IMR-90 (cell line): Measurements from ENCODE around the gene RPS6KA2. TPM values are rescaled to one million over a fixed set of nuclear protein-coding genes. Genes with fewer than 3 reads are reported as not detected.

Experiments
- ATAC-seq: fragments of 200-7000 bp; cut with Tn5 transposase; 2 replicates; pipeline ENCODE4 v1.9.1; 2020; ENCODE audit warnings: low read depth, mild to moderate bottlenecking, moderate library complexity
- BruUV-seq: library from RNA; stranded (reverse); fragments of 400-500 nt; replicated peaks from 2 replicates; lab custom pipeline; 2021; lab: Mats Ljungman, UMichigan
- CTCF ChIA-PET: fragments of 300-600 bp; formaldehyde crosslinking; extraction: SDS; loops from one replicate; lab custom pipeline; 2021; ENCODE audit warnings: antibody characterized with exemption; lab: Yijun Ruan, JAX
- POLR2A ChIA-PET: fragments of 300-600 bp; sonication (Branson Sonifier 250); formaldehyde crosslinking; loops from one replicate; lab custom pipeline; 2022; ENCODE audit warnings: antibody characterized with exemption; ENCODE audit not compliant: unreplicated experiment; lab: Charles Lee
- DNase-seq: peaks from one replicate; pipeline ENCODE4 v3.0.0; 2013
- H2AFZ ChIP-seq: replicated peaks from 2 replicates; pipeline ENCODE3; 2013; ENCODE audit warnings: low read length, mild to moderate bottlenecking; ENCODE audit not compliant: poor library complexity
- H2AK5ac ChIP-seq: 2 replicates; pipeline ENCODE4 v1.6.1; 2013; ENCODE audit warnings: low read depth, low read length, inconsistent platforms
- H2AK9ac ChIP-seq: replicated peaks from 2 replicates; pipeline ENCODE3; 2013; ENCODE audit warnings: mild to moderate bottlenecking, low read depth, low read length, moderate library complexity; ENCODE audit not compliant: poor library complexity
- H2BK120ac ChIP-seq: 2 replicates; pipeline ENCODE4 v1.6.1; 2013; ENCODE audit warnings: low read depth, low read length, inconsistent platforms
- H2BK15ac ChIP-seq: 3 replicates; pipeline ENCODE4 v1.6.1; 2013; ENCODE audit warnings: low read depth, low read length, inconsistent platforms
- H2BK20ac ChIP-seq: 2 replicates; pipeline ENCODE4 v1.6.1; 2013; ENCODE audit warnings: low read depth, mild to moderate bottlenecking, inconsistent platforms, low read length, moderate library complexity
- H2BK5ac ChIP-seq: 2 replicates; pipeline ENCODE4 v1.6.1; 2013; ENCODE audit warnings: mild to moderate bottlenecking, low read depth, low read length, inconsistent platforms; ENCODE audit not compliant: poor library complexity, severe bottlenecking
- H3K14ac ChIP-seq: replicated peaks from 2 replicates; pipeline ENCODE4 v1.6.1; 2013; ENCODE audit warnings: low read depth, low read length, inconsistent platforms
- H3K18ac ChIP-seq: 2 replicates; pipeline ENCODE4 v1.6.1; 2013; ENCODE audit warnings: low read depth, low read length, control low read depth
- H3K23ac ChIP-seq: 2 replicates; pipeline ENCODE4 v1.6.1; 2013; ENCODE audit warnings: low read depth, low read length, inconsistent platforms
- H3K27ac ChIP-seq: 2 replicates; pipeline ENCODE4 v1.5.1; 2013; ENCODE audit warnings: mild to moderate bottlenecking, control low read depth, low read length; ENCODE audit not compliant: insufficient read depth
- H3K27me3 ChIP-seq: 2 replicates; pipeline ENCODE4 v1.6.1; 2013; ENCODE audit warnings: low read length; ENCODE audit not compliant: control insufficient read depth, insufficient read depth
- H3K36me3 ChIP-seq: 2 replicates; pipeline ENCODE4 v1.6.1; 2013; ENCODE audit warnings: low read length, mixed read lengths; ENCODE audit not compliant: control insufficient read depth, insufficient read depth
- H3K4ac ChIP-seq: 2 replicates; pipeline ENCODE4 v1.6.1; 2013; ENCODE audit warnings: low read depth, low read length, inconsistent platforms
- H3K4me1 ChIP-seq: 2 replicates; pipeline ENCODE4 v1.6.1; 2013; ENCODE audit warnings: low read length, mixed read lengths; ENCODE audit not compliant: control insufficient read depth, insufficient read depth
- H3K4me2 ChIP-seq: 2 replicates; pipeline ENCODE4 v1.6.1; 2013; ENCODE audit warnings: low read depth, mild to moderate bottlenecking, control low read depth, low read length, moderate library complexity
- H3K4me3 ChIP-seq: 2 replicates; pipeline ENCODE4 v1.5.1; 2013; ENCODE audit warnings: low read depth, mild to moderate bottlenecking, control low read depth, low read length, moderate library complexity; ENCODE audit not compliant: insufficient read depth
- H3K56ac ChIP-seq: 2 replicates; pipeline ENCODE4 v1.6.1; 2013; ENCODE audit warnings: low read length, inconsistent platforms; ENCODE audit not compliant: insufficient read depth; ENCODE audit errors: extremely low read depth
- H3K79me1 ChIP-seq, 2 experiments: 2 replicates each; pipeline ENCODE4 v1.6.1; 2013; ENCODE audit warnings: low read length in 2 of 2, inconsistent platforms in 1 of 2, low read depth in 1 of 2
- H3K9ac ChIP-seq: 2 replicates; pipeline ENCODE4 v1.6.1; 2013; ENCODE audit warnings: low read depth, low read length, control low read depth
- H3K9me1 ChIP-seq: 2 replicates; pipeline ENCODE4 v1.6.1; 2013; ENCODE audit warnings: low read length, inconsistent platforms; ENCODE audit not compliant: insufficient read depth
- H3K9me3 ChIP-seq: 2 replicates; pipeline ENCODE4 v1.6.1; 2013; ENCODE audit warnings: low read length; ENCODE audit not compliant: control insufficient read depth, insufficient read depth
- H4K20me1 ChIP-seq: 2 replicates; pipeline ENCODE4 v1.6.1; 2013; ENCODE audit warnings: low read length, inconsistent platforms; ENCODE audit not compliant: insufficient read depth
- H4K5ac ChIP-seq: 2 replicates; pipeline ENCODE4 v1.6.1; 2013; ENCODE audit warnings: mild to moderate bottlenecking, low read depth, low read length, control low read depth
- H4K8ac ChIP-seq, 2 experiments: 2 replicates each; pipeline ENCODE4 v1.6.1; 2013; ENCODE audit warnings: low read depth in 2 of 2, low read length in 2 of 2, control low read depth in 1 of 2, inconsistent platforms in 1 of 2
- H4K91ac ChIP-seq: 2 replicates; pipeline ENCODE4 v1.6.1; 2013; ENCODE audit warnings: low read depth, low read length, inconsistent platforms; ENCODE audit not compliant: insufficient read depth
- BHLHE40 ChIP-seq: fragments of 150-350 bp; IDR thresholded peaks from 2 replicates; pipeline ENCODE4 v1.6.1; 2016; ENCODE audit warnings: mild to moderate bottlenecking, low read depth, low read length
- CEBPB ChIP-seq: IDR thresholded peaks from 2 replicates; pipeline ENCODE4 v1.6.1; 2012; ENCODE audit warnings: low read depth, low read length, improper control_type of control experiment
- CHD1 ChIP-seq: IDR thresholded peaks from 2 replicates; pipeline ENCODE4 v1.6.1; 2012; ENCODE audit warnings: low read depth, low read length, improper control_type of control experiment
- FOS ChIP-seq: fragments of 150-350 bp; IDR thresholded peaks from 2 replicates; pipeline ENCODE4 v1.6.1; 2016; ENCODE audit warnings: low read depth, low read length
- MAFK ChIP-seq: IDR thresholded peaks from 2 replicates; pipeline ENCODE4 v1.6.1; 2012; ENCODE audit warnings: low read depth, low read length, improper control_type of control experiment
- MXI1 ChIP-seq: IDR thresholded peaks from 2 replicates; pipeline ENCODE4 v1.6.1; 2012; ENCODE audit warnings: low read depth, mild to moderate bottlenecking, low read length, moderate library complexity, borderline replicate concordance
- NFE2L2 ChIP-seq: fragments of 150-350 bp; IDR thresholded peaks from 2 replicates; pipeline ENCODE4 v1.6.1; 2016; ENCODE audit warnings: low read depth, mild to moderate bottlenecking, low read length
- POLR2A ChIP-seq: IDR thresholded peaks from 2 replicates; pipeline ENCODE4 v1.6.1; 2012; ENCODE audit warnings: mild to moderate bottlenecking, low read depth, low read length
- RAD21 ChIP-seq: IDR thresholded peaks from 2 replicates; pipeline ENCODE4 v1.6.1; 2012; ENCODE audit warnings: low read length, improper control_type of control experiment
- RCOR1 ChIP-seq: IDR thresholded peaks from 2 replicates; pipeline ENCODE4 v1.6.1; 2012; ENCODE audit warnings: mild to moderate bottlenecking, low read length, improper control_type of control experiment; ENCODE audit not compliant: insufficient replicate concordance
- RFX5 ChIP-seq: IDR thresholded peaks from 2 replicates; pipeline ENCODE4 v1.8.0; 2012; ENCODE audit warnings: low read depth, mild to moderate bottlenecking, low read length, moderate library complexity
- WGBS, 2 experiments: methylation state at CpG; one replicate each; pipeline versions ENCODE4 v1.1.5 to v1.1.7; 2013; ENCODE audit warnings: missing lambda C conversion rate in 2 of 2; ENCODE audit not compliant: insufficient read length in 1 of 2; ENCODE audit errors: extremely low coverage in 2 of 2; 5-methylcytosine and 5-hydroxymethylcytosine counted together
- dilution Hi-C: fragments of 300-500 bp; cut with HindIII; formaldehyde crosslinking; loops from one replicate; pipeline ENCODE4 v1.14.3; 2018; ENCODE audit warnings: low sequenced_read_pairs; ENCODE audit not compliant: unreplicated experiment
- in situ Hi-C: fragments of 300-500 bp; cut with MboI; formaldehyde crosslinking; loops from 3 replicates; pipeline ENCODE4 v1.14.3; 2019; ENCODE audit warnings: low sequenced_read_pairs, inconsistent platforms, mixed read lengths
- intact Hi-C: fragments of 100-400 bp; cut with micrococcal nuclease; formaldehyde crosslinking; loops from 2 replicates; pipeline ENCODE4 v1.10.0; 2022
- polyA plus RNA-seq, 3 experiments: library from polyadenylated mRNA; depleted of rRNA; stranded (reverse); fragments of >200 nt; gene quantifications; 2 replicates each; pipeline ENCODE4 v1.2.3, GENCODE V29; 2012; ENCODE audit warnings: low replicate concordance in 1 of 3
- total RNA-seq: library from RNA; depleted of rRNA; stranded (reverse); fragments of >200 nt; gene quantifications from 2 replicates; pipeline ENCODE4 v1.2.3, GENCODE V29; 2012
- TF ChIP-seq, protein P1 (sequence below): fragments of 150-350 bp; IDR thresholded peaks from 2 replicates; pipeline ENCODE4 v1.6.1; 2017; ENCODE audit warnings: mild to moderate bottlenecking, antibody characterized with exemption, low read length, low read depth
- TF ChIP-seq, protein P2 (sequence below): conservative IDR thresholded peaks from 2 replicates; pipeline ENCODE4 v1.5.1; 2012; ENCODE audit warnings: mild to moderate bottlenecking, low read depth, low read length, improper control_type of control experiment
- TF ChIP-seq, protein P3 (sequence below): fragments of 150-350 bp; IDR thresholded peaks from 2 replicates; pipeline ENCODE4 v1.6.1; 2016; ENCODE audit warnings: low read depth, mild to moderate bottlenecking, low read length, moderate library complexity, borderline replicate concordance

The RPS6KA2 gene
- total and polyA plus RNA-seq, 2 of the 4 experiments (the other 2 are of a cell fraction), result 26.9 to 31.3 TPM

DNA sequence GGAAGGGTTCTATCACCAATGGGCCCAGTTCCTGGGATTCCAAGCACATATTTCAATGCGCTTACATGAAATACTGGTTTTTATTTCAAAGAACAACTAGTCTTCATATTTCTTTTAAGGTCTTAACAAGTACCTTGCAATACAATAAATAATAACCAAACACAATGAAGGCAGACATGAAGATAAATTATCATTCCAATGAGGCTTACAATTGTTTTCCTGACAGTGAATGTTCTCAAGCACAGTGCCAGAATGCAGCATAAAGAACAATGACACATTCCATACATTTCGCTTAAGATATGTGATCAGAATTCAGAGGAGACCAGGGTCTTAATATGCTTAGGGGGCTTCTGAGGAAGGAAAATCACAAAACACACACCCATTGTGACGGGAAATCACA lies 66.8 kb downstream of the RPS6KA2 start:
- Histone ChIP-seq H3K27me3 (no peaks in the 10 kb centered on the region), H3K4me2 (no peak overlapping the region), H3K9me1 (peaks cover 5% of the 10 kb centered on the region; the same call in 1 of the 2 replicates), H4K91ac (no peak overlapping the region), H2AK9ac (no peak overlapping the region), H3K4me1 (peaks cover 11% of the 10 kb centered on the region), H4K20me1 (peaks cover 3% of the 10 kb centered on the region; the same call in 1 of the 2 replicates), H3K9me3 (peaks cover 5% of the 10 kb centered on the region; the same call in 1 of the 2 replicates), H2BK120ac (no peak overlapping the region), H2BK5ac (no peak overlapping the region), H3K79me1 (peaks cover 21 to 26% of the 10 kb centered on the region in 2 experiments), H3K18ac (no peak overlapping the region), H2BK15ac (no peak overlapping the region), H2AK5ac (no peak overlapping the region), H3K4me3 (no peak overlapping the region), H2BK20ac (no peak overlapping the region), H4K5ac (no peak overlapping the region), H3K14ac (no peak overlapping the region), H4K8ac (no peak overlapping the region), H2AFZ (no peak overlapping the region), H3K23ac (no peak overlapping the region), H3K27ac (no peak overlapping the region), H3K56ac (no peak overlapping the region), H3K9ac (no peak overlapping the region), H3K36me3 (peaks cover 22% of the 10 kb centered on the region), H3K4ac (no peak overlapping the region)
- CTCF ChIA-PET, result no interaction called here
- dilution Hi-C loops (no loop called here), in situ Hi-C loops (loop anchor here (5.0 kb wide), 1 partner anchor 67 kb away; the partner anchor contains the start of gene RPS6KA2), intact Hi-C loops (no loop called here)
- no CpG with 5 or more reads among the region's 3 CpGs for WGBS, 2 experiments
- DNase-seq, result no peak
- ATAC-seq, result no peak
- POLR2A ChIA-PET, result no interaction called here
- BruUV-seq, result no TSS peak
- TF ChIP-seq NFE2L2, result no peak
- TF ChIP-seq, protein P1, sequence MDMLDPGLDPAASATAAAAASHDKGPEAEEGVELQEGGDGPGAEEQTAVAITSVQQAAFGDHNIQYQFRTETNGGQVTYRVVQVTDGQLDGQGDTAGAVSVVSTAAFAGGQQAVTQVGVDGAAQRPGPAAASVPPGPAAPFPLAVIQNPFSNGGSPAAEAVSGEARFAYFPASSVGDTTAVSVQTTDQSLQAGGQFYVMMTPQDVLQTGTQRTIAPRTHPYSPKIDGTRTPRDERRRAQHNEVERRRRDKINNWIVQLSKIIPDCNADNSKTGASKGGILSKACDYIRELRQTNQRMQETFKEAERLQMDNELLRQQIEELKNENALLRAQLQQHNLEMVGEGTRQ, result no peak
- TF ChIP-seq CEBPB, result no peak
- no peak for TF ChIP-seq POLR2A
- TF ChIP-seq MXI1, result no peak
- TF ChIP-seq MAFK, result no peak
- TF ChIP-seq RCOR1, result no peak
- TF ChIP-seq, protein P2, sequence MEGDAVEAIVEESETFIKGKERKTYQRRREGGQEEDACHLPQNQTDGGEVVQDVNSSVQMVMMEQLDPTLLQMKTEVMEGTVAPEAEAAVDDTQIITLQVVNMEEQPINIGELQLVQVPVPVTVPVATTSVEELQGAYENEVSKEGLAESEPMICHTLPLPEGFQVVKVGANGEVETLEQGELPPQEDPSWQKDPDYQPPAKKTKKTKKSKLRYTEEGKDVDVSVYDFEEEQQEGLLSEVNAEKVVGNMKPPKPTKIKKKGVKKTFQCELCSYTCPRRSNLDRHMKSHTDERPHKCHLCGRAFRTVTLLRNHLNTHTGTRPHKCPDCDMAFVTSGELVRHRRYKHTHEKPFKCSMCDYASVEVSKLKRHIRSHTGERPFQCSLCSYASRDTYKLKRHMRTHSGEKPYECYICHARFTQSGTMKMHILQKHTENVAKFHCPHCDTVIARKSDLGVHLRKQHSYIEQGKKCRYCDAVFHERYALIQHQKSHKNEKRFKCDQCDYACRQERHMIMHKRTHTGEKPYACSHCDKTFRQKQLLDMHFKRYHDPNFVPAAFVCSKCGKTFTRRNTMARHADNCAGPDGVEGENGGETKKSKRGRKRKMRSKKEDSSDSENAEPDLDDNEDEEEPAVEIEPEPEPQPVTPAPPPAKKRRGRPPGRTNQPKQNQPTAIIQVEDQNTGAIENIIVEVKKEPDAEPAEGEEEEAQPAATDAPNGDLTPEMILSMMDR, result no peak
- no peak for TF ChIP-seq RFX5
- TF ChIP-seq FOS, result no peak
- TF ChIP-seq, protein P3, sequence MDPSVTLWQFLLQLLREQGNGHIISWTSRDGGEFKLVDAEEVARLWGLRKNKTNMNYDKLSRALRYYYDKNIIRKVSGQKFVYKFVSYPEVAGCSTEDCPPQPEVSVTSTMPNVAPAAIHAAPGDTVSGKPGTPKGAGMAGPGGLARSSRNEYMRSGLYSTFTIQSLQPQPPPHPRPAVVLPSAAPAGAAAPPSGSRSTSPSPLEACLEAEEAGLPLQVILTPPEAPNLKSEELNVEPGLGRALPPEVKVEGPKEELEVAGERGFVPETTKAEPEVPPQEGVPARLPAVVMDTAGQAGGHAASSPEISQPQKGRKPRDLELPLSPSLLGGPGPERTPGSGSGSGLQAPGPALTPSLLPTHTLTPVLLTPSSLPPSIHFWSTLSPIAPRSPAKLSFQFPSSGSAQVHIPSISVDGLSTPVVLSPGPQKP, result no peak
- no peak for TF ChIP-seq CHD1
- no peak for TF ChIP-seq BHLHE40
- TF ChIP-seq RAD21, result no peak
